NCI-H345 (cell line): Measurements from ENCODE around the gene GRAPL.
"Not testable (repeated sequence)": the region's sequence is repeated elsewhere in the genome, so short reads cannot be mapped to it uniquely, and the experiment has no call there.

Experiments
- DNase-seq: peaks from one replicate; lab custom pipeline; 2025; lab: John Stamatoyannopoulos, UW

GRAPL gene

GRCh38 chr17:19127148-19127980 lies at the start of gene GRAPL:
Gene GRAPL, plus strand, starts transcription at chr17:19127589. Its CDS starts 31 bp downstream, at chr17:19127620.
- DNase-seq = not testable (repeated sequence)

GRCh38 chr17:19088804-19089685 lies 38.3 kb upstream of the GRAPL start:
- DNase-seq = not testable (repeated sequence)

GRCh38 chr17:19090058-19090772 lies 37.2 kb upstream of the GRAPL start:
- not testable (repeated sequence) for DNase-seq

- not testable (repeated sequence) for DNase-seq
These were observed 34.4 kb upstream of the GRAPL start for GRCh38 chr17:19092737-19093683.

- DNase-seq = not testable (repeated sequence)
These were observed 33.5 kb upstream of the GRAPL start for GRCh38 chr17:19093684-19094438.

- DNase-seq = not testable (repeated sequence)
These were observed 18.9 kb upstream of the GRAPL start for GRCh38 chr17:19108517-19108916.

- DNase-seq = not testable (repeated sequence)
These were observed 16.9 kb upstream of the GRAPL start for GRCh38 chr17:19110189-19111097.

GRCh38 chr17:19111111-19111711 lies 16.2 kb upstream of the GRAPL start:
- DNase-seq = not testable (repeated sequence)

- DNase-seq = not testable (repeated sequence)
These were observed 15.5 kb upstream of the GRAPL start for GRCh38 chr17:19111801-19112458.

GRCh38 chr17:19112459-19112826 lies 14.9 kb upstream of the GRAPL start:
- DNase-seq = not testable (repeated sequence)

GRCh38 chr17:19118695-19119094 lies 8.7 kb upstream of the GRAPL start:
- DNase-seq = not testable (repeated sequence)

- not testable (repeated sequence) for DNase-seq
These were observed 2.1 kb upstream of the GRAPL start for GRCh38 chr17:19125289-19125688.

GRCh38 chr17:19129500-19129899 lies 2.1 kb downstream of the GRAPL start:
- not testable (repeated sequence) for DNase-seq

- DNase-seq = not testable (repeated sequence)
These were observed 3.7 kb downstream of the GRAPL start for GRCh38 chr17:19131108-19131507.

- not testable (repeated sequence) for DNase-seq
These were observed 4.4 kb downstream of the GRAPL start for GRCh38 chr17:19131772-19132171.

GRCh38 chr17:19133793-19134192 lies 6.4 kb downstream of the GRAPL start:
- DNase-seq = not testable (repeated sequence)

- not testable (repeated sequence) for DNase-seq
These were observed 8.0 kb downstream of the GRAPL start for GRCh38 chr17:19135391-19135790.

GRCh38 chr17:19136138-19136537 lies 8.7 kb downstream of the GRAPL start:
- not testable (repeated sequence) for DNase-seq
